Measurements from ENCODE around the gene KCNJ6. TPM values are rescaled to one million over a fixed set of nuclear protein-coding genes. Genes with fewer than 3 reads are reported as not detected.

KCNJ6 gene
- total and polyA plus RNA-seq, 8 donors: 0.03 to 0.28 (median 0.17) TPM

DNA sequence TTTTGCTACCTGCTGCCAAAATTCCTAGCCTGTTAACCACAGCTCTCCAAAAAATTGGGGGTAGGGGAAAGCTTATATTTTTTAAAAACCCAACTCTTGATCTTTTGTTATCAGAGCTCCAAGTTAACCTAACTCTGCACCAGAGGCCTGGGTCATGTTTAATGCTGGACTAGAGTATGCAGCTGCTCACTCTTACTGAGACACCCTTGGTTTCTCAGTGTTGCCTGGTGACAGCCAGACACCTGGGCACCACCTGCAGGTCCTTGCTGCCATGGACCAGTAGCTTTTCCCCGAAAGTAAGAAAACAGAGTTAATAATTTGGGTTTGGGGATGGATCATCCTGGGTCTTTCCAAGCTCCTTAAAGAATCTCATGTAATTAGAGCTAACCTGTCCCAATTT lies 30.1 kb downstream of the KCNJ6 start:
- intact Hi-C loops (cut with DNase I): no loop called here
- Histone ChIP-seq H3K27ac (no peak overlapping the region), H3K4me1 (no peaks in the 10 kb centered on the region), H3K4me3 (no peak overlapping the region), H3K9me3 (no peaks in the 10 kb centered on the region), H3K36me3 (no peaks in the 10 kb centered on the region), H3K27me3 (peaks cover 0 to 4% of the 10 kb centered on the region in 2 donors)
- TF ChIP-seq, protein P1, sequence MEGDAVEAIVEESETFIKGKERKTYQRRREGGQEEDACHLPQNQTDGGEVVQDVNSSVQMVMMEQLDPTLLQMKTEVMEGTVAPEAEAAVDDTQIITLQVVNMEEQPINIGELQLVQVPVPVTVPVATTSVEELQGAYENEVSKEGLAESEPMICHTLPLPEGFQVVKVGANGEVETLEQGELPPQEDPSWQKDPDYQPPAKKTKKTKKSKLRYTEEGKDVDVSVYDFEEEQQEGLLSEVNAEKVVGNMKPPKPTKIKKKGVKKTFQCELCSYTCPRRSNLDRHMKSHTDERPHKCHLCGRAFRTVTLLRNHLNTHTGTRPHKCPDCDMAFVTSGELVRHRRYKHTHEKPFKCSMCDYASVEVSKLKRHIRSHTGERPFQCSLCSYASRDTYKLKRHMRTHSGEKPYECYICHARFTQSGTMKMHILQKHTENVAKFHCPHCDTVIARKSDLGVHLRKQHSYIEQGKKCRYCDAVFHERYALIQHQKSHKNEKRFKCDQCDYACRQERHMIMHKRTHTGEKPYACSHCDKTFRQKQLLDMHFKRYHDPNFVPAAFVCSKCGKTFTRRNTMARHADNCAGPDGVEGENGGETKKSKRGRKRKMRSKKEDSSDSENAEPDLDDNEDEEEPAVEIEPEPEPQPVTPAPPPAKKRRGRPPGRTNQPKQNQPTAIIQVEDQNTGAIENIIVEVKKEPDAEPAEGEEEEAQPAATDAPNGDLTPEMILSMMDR (IDR thresholded peaks at IDR 0.05): no peak
- DNase-seq (no peak), ATAC-seq (no peak)

DNA sequence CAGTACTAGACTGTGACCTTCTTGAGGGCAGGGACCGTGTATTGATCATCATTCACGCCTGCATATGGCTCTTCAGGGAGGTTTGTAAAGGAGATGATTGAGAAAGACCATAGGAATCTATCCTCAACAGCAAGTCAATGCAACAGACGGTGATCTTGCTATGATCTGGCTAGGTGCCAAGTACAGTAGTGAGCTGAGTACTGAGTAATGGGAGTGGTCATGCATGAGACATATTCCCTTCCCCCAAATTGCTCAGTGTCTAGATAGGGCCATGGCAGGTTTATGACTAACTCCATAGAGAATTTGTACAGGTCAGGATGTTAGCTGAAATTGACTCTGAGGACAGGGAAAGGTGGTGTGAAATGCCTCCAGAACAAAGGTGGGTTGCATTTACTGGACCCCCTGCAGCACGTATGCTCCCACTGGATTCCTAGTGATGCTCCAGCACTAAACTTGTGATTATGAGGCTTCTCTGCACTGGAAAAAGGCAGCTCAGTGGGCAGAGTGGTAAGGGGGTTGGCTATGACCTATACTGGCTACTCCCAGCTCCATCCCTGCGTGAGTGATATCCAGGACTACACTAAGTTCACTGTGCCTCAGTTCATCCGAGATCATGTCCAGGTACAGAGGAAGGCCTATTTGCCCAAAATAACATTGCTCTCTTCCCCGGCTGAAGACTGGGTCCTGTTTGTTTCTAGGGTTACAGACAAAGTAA lies 37.2 kb downstream of the KCNJ6 start:
- H3K4me1 ChIP-seq: no peaks in the 10 kb centered on the region
- DNase-seq (no peak), ATAC-seq (no peak)
- no peaks in the 10 kb centered on the region for H3K27me3 ChIP-seq
- H3K27ac ChIP-seq: no peak overlapping the region
- no peaks in the 10 kb centered on the region for H3K36me3 ChIP-seq
- TF ChIP-seq, protein P1 (IDR thresholded peaks at IDR 0.05): no peak
- H3K4me3 ChIP-seq: no peak overlapping the region
- no peaks in the 10 kb centered on the region for H3K9me3 ChIP-seq
- intact Hi-C loops (cut with DNase I): no loop called here

DNA sequence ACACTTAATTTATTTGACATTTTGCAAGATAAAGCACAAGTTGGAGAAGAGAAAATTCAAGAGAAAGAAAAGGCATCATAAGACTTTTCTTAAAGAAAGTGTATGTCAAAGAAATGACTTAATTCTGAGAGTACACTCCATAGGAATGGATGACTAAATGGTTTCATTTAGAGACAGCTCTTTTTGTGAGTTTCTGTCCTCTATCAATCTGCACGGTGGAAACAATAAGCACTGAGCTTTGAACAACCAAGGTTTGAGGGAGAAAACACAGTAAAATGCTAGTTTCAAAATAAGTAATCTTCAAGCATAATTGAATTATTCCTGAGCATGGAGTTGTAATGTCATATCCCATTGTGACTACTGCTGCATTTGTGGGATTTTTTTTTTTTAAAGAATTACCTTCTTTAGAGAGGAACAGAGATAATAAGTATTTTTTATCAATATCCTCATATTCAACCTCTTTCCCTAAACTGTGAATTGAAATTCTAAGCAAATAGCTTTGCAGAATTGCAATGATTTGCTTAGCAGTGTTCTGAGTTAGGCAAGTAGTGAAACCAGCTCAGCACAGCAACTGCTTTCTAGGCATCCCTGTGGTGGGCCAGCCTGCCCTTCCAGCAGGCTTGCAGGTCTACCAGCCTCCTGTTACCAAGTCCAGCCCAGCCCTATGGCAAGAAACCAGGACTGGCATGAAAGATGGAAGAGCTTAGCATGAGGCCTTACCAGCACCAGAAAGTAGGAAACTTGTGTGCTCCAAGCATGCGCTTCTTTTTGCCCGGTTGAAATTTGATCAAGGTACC lies 38.2 kb downstream of the KCNJ6 start:
- DNase-seq (no peak), ATAC-seq (no peak)
- Histone ChIP-seq H3K4me1 (no peaks in the 10 kb centered on the region), H3K4me3 (no peak overlapping the region), H3K36me3 (no peaks in the 10 kb centered on the region), H3K9me3 (no peaks in the 10 kb centered on the region), H3K27me3 (no peaks in the 10 kb centered on the region), H3K27ac (no peak overlapping the region)
- TF ChIP-seq, protein P1 (IDR thresholded peaks at IDR 0.05): no peak
- intact Hi-C loops (cut with DNase I): no loop called here

DNA sequence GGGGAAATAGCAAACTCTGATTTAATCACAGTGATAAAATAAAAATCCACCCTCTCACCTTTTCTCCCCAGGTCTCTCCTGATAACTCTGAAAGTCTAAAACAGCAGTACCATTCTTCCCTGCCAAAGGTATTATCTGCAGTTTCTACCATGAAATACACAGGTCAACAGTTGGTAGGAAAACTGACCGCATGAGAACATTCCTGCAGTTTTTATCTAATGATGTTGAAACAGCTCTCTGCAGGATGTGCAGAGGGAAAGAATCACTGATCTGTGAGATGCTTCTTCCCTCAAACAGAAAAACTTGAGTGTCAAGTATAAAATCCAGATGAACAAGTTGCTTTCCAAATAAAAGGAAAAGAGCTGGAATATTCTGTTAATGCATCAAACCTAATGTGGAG lies 39.1 kb downstream of the KCNJ6 start:
- TF ChIP-seq, protein P1 (IDR thresholded peaks at IDR 0.05): no peak
- Histone ChIP-seq H3K36me3 (no peaks in the 10 kb centered on the region), H3K27me3 (no peaks in the 10 kb centered on the region), H3K4me3 (no peak overlapping the region), H3K27ac (no peak overlapping the region), H3K4me1 (no peaks in the 10 kb centered on the region), H3K9me3 (no peaks in the 10 kb centered on the region)
- ATAC-seq (no peak), DNase-seq (no peak)
- intact Hi-C loops (cut with DNase I): no loop called here

DNA sequence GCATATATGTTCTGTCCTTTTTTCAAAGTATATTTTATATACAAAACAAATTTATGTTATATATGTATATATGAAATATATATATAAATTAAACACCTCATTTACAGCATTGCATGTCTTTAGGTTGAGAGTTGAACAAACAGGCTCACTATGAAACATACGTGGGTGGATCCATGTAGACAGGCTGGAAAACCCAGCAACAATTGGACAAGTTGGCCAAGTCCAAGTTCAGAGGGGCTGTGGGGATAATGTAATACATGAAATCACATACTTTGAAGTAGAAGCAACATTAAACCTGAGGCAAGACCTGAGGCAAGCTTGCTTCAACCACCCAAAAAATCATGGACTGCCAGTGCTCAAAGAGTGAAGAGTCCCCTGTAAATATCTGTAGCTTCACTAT lies 39.7 kb downstream of the KCNJ6 start:
- Histone ChIP-seq H3K9me3 (no peaks in the 10 kb centered on the region), H3K36me3 (no peaks in the 10 kb centered on the region), H3K27me3 (no peaks in the 10 kb centered on the region), H3K4me3 (no peak overlapping the region), H3K27ac (no peak overlapping the region), H3K4me1 (no peaks in the 10 kb centered on the region)
- ATAC-seq (no peak), DNase-seq (no peak)
- intact Hi-C loops (cut with DNase I): no loop called here
- TF ChIP-seq, protein P1 (IDR thresholded peaks at IDR 0.05): no peak
